ENCODE data around the gene SIRT6. TPM values are rescaled to one million over a fixed set of nuclear protein-coding genes. Genes with fewer than 3 reads are reported as not detected.
"Not testable (repeated sequence)": the region's sequence is repeated elsewhere in the genome, so short reads cannot be mapped to it uniquely, and the experiment has no call there.

Gene SIRT6
- 10 to 100 TPM; 18.7 to 39.8 (median 32.9) TPM for total RNA-seq

GRCh38 chr19:4182084-4182810 lies at the start of gene SIRT6, which contains the start of gene ANKRD24:
TSS of gene SIRT6 (minus strand) at chr19:4182563. CDS start at chr19:4182539, 24 bp downstream.
TSS of gene ANKRD24 (plus strand) at chr19:4182689. CDS start at chr19:4186426, 3,737 bp downstream.
- 1 to 2% methylated on average over 40 to 58 of the region's 58 CpGs for WGBS, 2 donors
- TF ChIP-seq POLR2A (IDR thresholded peaks at IDR 0.05), result no peak
- no peak for TF ChIP-seq CTCF (IDR thresholded peaks at IDR 0.05)
- DNase-seq (ENCODE audit: low spot score in 2 of 2), result peak; percentile 93 to 98
- peak within 1 kb of the TSS; percentile 69 for H3K4me3 ChIP-seq (ENCODE audit: low read depth, poor library complexity, severe bottlenecking)
- intact Hi-C loops (cut with DNase I; ENCODE audit: low total_unique reads), result no loop called here

- intact Hi-C loops (cut with DNase I; ENCODE audit: low total_unique reads); DNase-seq (ENCODE audit: low spot score in 2 of 2); H3K4me3 ChIP-seq (ENCODE audit: low read depth, poor library complexity, severe bottlenecking): not testable (repeated sequence)
- 86% methylated on average over 4 to 5 of the region's 5 CpGs for WGBS, 2 donors
Measured at GRCh38 chr19:4232139-4232538, 49.8 kb upstream of the SIRT6 start.

GRCh38 chr19:4231521-4231920 lies 49.2 kb upstream of the SIRT6 start:
- 88 to 92% methylated on average over 6 of the region's 6 CpGs for WGBS, 2 donors

GRCh38 chr19:4230237-4230636 lies 47.9 kb upstream of the SIRT6 start:
- DNase-seq (ENCODE audit: low spot score in 2 of 2); H3K4me3 ChIP-seq (ENCODE audit: low read depth, poor library complexity, severe bottlenecking); intact Hi-C loops (cut with DNase I; ENCODE audit: low total_unique reads): not testable (repeated sequence)
- 84 to 85% methylated on average over 6 of the region's 6 CpGs for WGBS, 2 donors

More at GRCh38 chr19:4231521-4231920, 49.2 kb upstream of the SIRT6 start:
- H3K4me3 ChIP-seq (ENCODE audit: low read depth, poor library complexity, severe bottlenecking); intact Hi-C loops (cut with DNase I; ENCODE audit: low total_unique reads); DNase-seq (ENCODE audit: low spot score in 2 of 2): not testable (repeated sequence)

- TF ChIP-seq CTCF (IDR thresholded peaks at IDR 0.05) (no peak), POLR2A (IDR thresholded peaks at IDR 0.05) (no peak)
- H3K4me3 ChIP-seq (ENCODE audit: low read depth, poor library complexity, severe bottlenecking), result no peak within 1 kb of the TSS
- intact Hi-C loops (cut with DNase I; ENCODE audit: low total_unique reads), result no loop called here
- WGBS, 2 donors, result 10 to 16% methylated on average over 12 to 19 of the region's 19 CpGs
- peak in 1 of 2 donors; percentile 86 for DNase-seq (ENCODE audit: low spot score in 2 of 2)
Measured at GRCh38 chr19:4229179-4229931, 47.0 kb upstream of the SIRT6 start, which contains the start of gene EBI3. TSS of gene EBI3 (plus strand) at chr19:4229523. CDS start at chr19:4229551, 28 bp downstream.

GRCh38 chr19:4228765-4229178 lies 46.4 kb upstream of the SIRT6 start:
- intact Hi-C loops (cut with DNase I; ENCODE audit: low total_unique reads), result no loop called here
- TF ChIP-seq POLR2A (IDR thresholded peaks at IDR 0.05) (no peak), CTCF (IDR thresholded peaks at IDR 0.05) (no peak)
- 63 to 74% methylated on average over 2 of the region's 2 CpGs for WGBS, 2 donors
- H3K4me3 ChIP-seq (ENCODE audit: low read depth, poor library complexity, severe bottlenecking), result no peak overlapping the region
- no peak for DNase-seq (ENCODE audit: low spot score in 2 of 2)

GRCh38 chr19:4227771-4228170 lies 45.4 kb upstream of the SIRT6 start:
- no peak for DNase-seq (ENCODE audit: low spot score in 2 of 2)
- TF ChIP-seq CTCF (IDR thresholded peaks at IDR 0.05) (no peak), POLR2A (IDR thresholded peaks at IDR 0.05) (no peak)
- H3K4me3 ChIP-seq (ENCODE audit: low read depth, poor library complexity, severe bottlenecking), result no peak overlapping the region
- intact Hi-C loops (cut with DNase I; ENCODE audit: low total_unique reads), result no loop called here

All from lower leg skin (tissue), 4 donors.